Liver (tissue), 9 donors: ENCODE data around the gene SLC9A6. TPM values are rescaled to one million over a fixed set of nuclear protein-coding genes. Genes with fewer than 3 reads are reported as not detected.

Source experiments
- DNase-seq: peaks from one replicate; pipeline ENCODE4 v3.0.0-alpha.2; 2017; ENCODE audit warnings: low spot score
- H3K27ac ChIP-seq, 2 donors: one replicate each; pipeline ENCODE4 v1.7.0; 2013; ENCODE audit warnings: inconsistent platforms in 2 of 2, low read length in 2 of 2, control low read depth in 1 of 2, low read depth in 1 of 2, mild to moderate bottlenecking in 1 of 2
- H3K27me3 ChIP-seq, 4 donors: one replicate each; pipeline versions ENCODE4 v1.6.1 to v1.7.0; 2013; ENCODE audit warnings: low read length in 3 of 4, inconsistent platforms in 1 of 4, mild to moderate bottlenecking in 1 of 4, moderate library complexity in 1 of 4; ENCODE audit not compliant: control insufficient read depth in 4 of 4, insufficient read depth in 4 of 4
- H3K36me3 ChIP-seq, 4 donors: one replicate each; pipeline versions ENCODE4 v1.6.1 to v1.7.0; 2013; ENCODE audit warnings: low read length in 3 of 4, mild to moderate bottlenecking in 3 of 4, low read depth in 1 of 4, moderate library complexity in 1 of 4; ENCODE audit not compliant: control insufficient read depth in 4 of 4, insufficient read depth in 3 of 4
- H3K4me1 ChIP-seq, 4 donors: one replicate each; pipeline versions ENCODE4 v1.6.1 to v1.7.0; 2013; ENCODE audit warnings: low read length in 3 of 4, mild to moderate bottlenecking in 3 of 4, moderate library complexity in 1 of 4; ENCODE audit not compliant: control insufficient read depth in 4 of 4, insufficient read depth in 4 of 4
- H3K4me3 ChIP-seq, 3 donors: one replicate each; pipeline versions ENCODE4 v1.6.1 to v1.7.0; 2013; ENCODE audit warnings: low read length in 3 of 3, control low read depth in 1 of 3, low read depth in 1 of 3, mild to moderate bottlenecking in 1 of 3
- H3K9ac ChIP-seq, 2 donors: one replicate each; pipeline ENCODE4 v1.7.0; 2013; ENCODE audit warnings: low read length in 2 of 2, mild to moderate bottlenecking in 2 of 2, moderate library complexity in 2 of 2, control low read depth in 1 of 2, low read depth in 1 of 2
- H3K9me3 ChIP-seq, 4 donors: one replicate each; pipeline versions ENCODE4 v1.6.1 to v1.7.0; 2013; ENCODE audit warnings: low read length in 3 of 4; ENCODE audit not compliant: control insufficient read depth in 4 of 4
- ATF3 ChIP-seq: IDR thresholded peaks from 2 replicates; pipeline ENCODE4 v1.6.1; 2016; ENCODE audit warnings: antibody characterized with exemption
- CTCF ChIP-seq: fragments of 150-350 bp; IDR thresholded peaks from 2 replicates; pipeline ENCODE4 v1.5.1; 2017; ENCODE audit warnings: improper control_type of control experiment, low read depth, low read length; ENCODE audit not compliant: missing input control
- EGR1 ChIP-seq, 2 donors: IDR thresholded peaks; 2 replicates each; pipeline ENCODE4 v1.6.1; 2016 to 2018; ENCODE audit warnings: antibody characterized with exemption in 2 of 2, low read depth in 2 of 2
- FOXA1 ChIP-seq: IDR thresholded peaks from 2 replicates; pipeline ENCODE4 v1.6.1; 2016; ENCODE audit warnings: antibody characterized with exemption
- FOXA2 ChIP-seq: IDR thresholded peaks from 2 replicates; pipeline ENCODE4 v1.6.1; 2016; ENCODE audit warnings: antibody characterized with exemption
- GABPA ChIP-seq, 2 donors: IDR thresholded peaks in 1 of 2; conservative IDR thresholded peaks in 1 of 2; 2 replicates each; pipeline ENCODE4 v1.6.1; 2016; ENCODE audit warnings: antibody characterized with exemption in 2 of 2, mild to moderate bottlenecking in 1 of 2, moderate library complexity in 1 of 2
- HNF4A ChIP-seq, 2 donors: conservative IDR thresholded peaks; 2 replicates each; pipeline ENCODE4 v1.6.1; 2016; ENCODE audit warnings: antibody characterized with exemption in 2 of 2, mild to moderate bottlenecking in 2 of 2
- HNF4G ChIP-seq: IDR thresholded peaks from 2 replicates; pipeline ENCODE4 v1.6.1; 2016; ENCODE audit warnings: antibody characterized with exemption
- JUND ChIP-seq, 2 donors: IDR thresholded peaks; 2 replicates each; pipeline ENCODE4 v1.6.1; 2016; ENCODE audit warnings: antibody characterized with exemption in 2 of 2
- MAX ChIP-seq: IDR thresholded peaks from 2 replicates; pipeline ENCODE4 v1.6.1; 2016; ENCODE audit warnings: antibody characterized with exemption
- NR2F2 ChIP-seq: IDR thresholded peaks from 2 replicates; pipeline ENCODE4 v1.6.1; 2016; ENCODE audit warnings: antibody characterized with exemption
- RAD21 ChIP-seq, 2 donors: IDR thresholded peaks; 2 replicates each; pipeline ENCODE4 v1.6.1; 2016; ENCODE audit warnings: antibody characterized with exemption in 2 of 2, mild to moderate bottlenecking in 2 of 2
- REST ChIP-seq: IDR thresholded peaks from 2 replicates; pipeline ENCODE4 v1.6.1; 2016; ENCODE audit warnings: antibody characterized with exemption, mild to moderate bottlenecking
- RXRA ChIP-seq, 2 donors: IDR thresholded peaks; 2 replicates each; pipeline ENCODE4 v1.6.1; 2017 to 2018; ENCODE audit warnings: antibody characterized with exemption in 2 of 2, mild to moderate bottlenecking in 1 of 2
- SP1 ChIP-seq: IDR thresholded peaks from 2 replicates; pipeline ENCODE4 v1.6.1; 2018; ENCODE audit warnings: antibody characterized with exemption, mild to moderate bottlenecking
- TAF1 ChIP-seq: conservative IDR thresholded peaks from 2 replicates; pipeline ENCODE4 v1.6.1; 2016; ENCODE audit warnings: antibody characterized with exemption, mild to moderate bottlenecking
- YY1 ChIP-seq: IDR thresholded peaks from 2 replicates; pipeline ENCODE4 v1.6.1; 2016; ENCODE audit warnings: antibody characterized with exemption, mild to moderate bottlenecking
- ZBTB33 ChIP-seq: IDR thresholded peaks from 2 replicates; pipeline ENCODE4 v1.6.1; 2016; ENCODE audit warnings: antibody characterized with exemption
- WGBS: extraction: QIAGEN DNeasy Blood & Tissue Kit; methylation state at CpG from one replicate; pipeline ENCODE4 v1.1.7; 2013; 5-methylcytosine and 5-hydroxymethylcytosine counted together
- polyA plus RNA-seq, 2 donors: library from polyadenylated mRNA; stranded (reverse) in 1 of 2; unstranded in 1 of 2; fragments of 200-250 nt in 1 of 2; fragments of >200 nt in 1 of 2; fragmentation: Nextera tagmentation in 1 of 2; extraction: Ambion mirVana in 1 of 2; gene quantifications; one replicate each; pipeline versions ENCODE4 v1.2.1 to v1.2.3, GENCODE V29; 2013 to 2015
- total RNA-seq, 2 donors: library from RNA; depleted of rRNA; stranded (reverse); fragments of >200 nt; gene quantifications; one replicate each; pipeline ENCODE4 v1.2.3, GENCODE V29; 2014
- donor health status: healthy.
- donor health status: healthy.
- donor health status: healthy.
- donor health status: healthy.
- donor health status: healthy.

SLC9A6 gene
- total and polyA plus RNA-seq, 4 donors: 2.1 to 8.8 (median 5.6) TPM

- TF ChIP-seq FOXA1 (no peak), ZBTB33 (no peak), GABPA (IDR thresholded peaks at IDR 0.05 in 1 of 2, conservative IDR thresholded peaks at IDR 0.05 in 1 of 2) (no peak), FOXA2 (no peak), TAF1 (no peak), EGR1 (IDR thresholded peaks at IDR 0.05; ENCODE audit: low read depth in 2 of 2) (no peak), REST (no peak), MAX (no peak), SP1 (no peak), RXRA (IDR thresholded peaks at IDR 0.05) (no peak), HNF4G (no peak), HNF4A (conservative IDR thresholded peaks at IDR 0.05) (no peak), CTCF (no peak), RAD21 (IDR thresholded peaks at IDR 0.05) (no peak), NR2F2 (no peak), JUND (IDR thresholded peaks at IDR 0.05) (no peak), YY1 (no peak), ATF3 (no peak)
- peaks cover 0 to 3% (median 0%) of the 10 kb centered on the region in 4 donors for H3K4me1 ChIP-seq
- H3K27me3 ChIP-seq: no peaks in the 10 kb centered on the region
- no peak for DNase-seq
- H3K27ac ChIP-seq: no peak overlapping the region
- no peak overlapping the region for H3K4me3 ChIP-seq
- no peak overlapping the region for H3K9ac ChIP-seq
- 94% methylated on average over 5 of the region's 5 CpGs for WGBS
- H3K36me3 ChIP-seq: no peaks in the 10 kb centered on the region
- H3K9me3 ChIP-seq: no peaks in the 10 kb centered on the region
Observed at GRCh38 chrX:136061696-136062095, 76.5 kb downstream of the SLC9A6 start.
